Tibial nerve (tissue), 3 donors: ENCODE data around the gene CXADR.

Experiments
- POLR2A ChIP-seq, 2 donors: fragments of 450-650 bp; IDR thresholded peaks; one replicate each; pipeline ENCODE4 v1.6.1; 2017; ENCODE audit warnings: antibody characterized with exemption in 2 of 2, mild to moderate bottlenecking in 2 of 2, moderate library complexity in 2 of 2
- TF ChIP-seq, protein P1 (sequence below), 5 experiments: fragments of 200-600 bp in 3 of 5; fragments of 450-650 bp in 2 of 5; sonication (generic) in 3 of 5; IDR thresholded peaks; one replicate each; pipeline ENCODE4 v1.5.1; 2016 to 2019; ENCODE audit warnings: antibody characterized with exemption in 5 of 5, mild to moderate bottlenecking in 3 of 5, moderate library complexity in 2 of 5

DNA sequence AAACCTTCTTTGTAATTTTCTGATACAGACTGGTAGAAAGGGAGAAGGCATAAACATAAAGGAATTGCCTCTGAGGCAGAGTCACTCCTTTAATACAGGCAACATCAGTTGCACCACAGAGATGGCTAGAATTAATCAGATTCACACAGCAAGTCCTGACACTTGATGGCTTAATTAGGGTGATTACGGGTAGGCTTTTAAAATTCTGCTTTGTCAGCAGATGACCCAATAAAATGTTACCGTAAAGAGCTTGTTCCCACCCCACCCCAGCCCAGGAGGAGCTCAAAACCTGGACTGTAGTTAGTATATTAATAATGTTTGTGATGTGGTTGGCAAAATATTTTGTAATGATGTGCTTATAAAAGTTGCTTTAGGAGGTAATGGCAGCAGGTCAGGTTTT lies 109.2 kb downstream of the CXADR start:
- TF ChIP-seq POLR2A (IDR thresholded peaks at IDR 0.05): no peak
- TF ChIP-seq, protein P1, sequence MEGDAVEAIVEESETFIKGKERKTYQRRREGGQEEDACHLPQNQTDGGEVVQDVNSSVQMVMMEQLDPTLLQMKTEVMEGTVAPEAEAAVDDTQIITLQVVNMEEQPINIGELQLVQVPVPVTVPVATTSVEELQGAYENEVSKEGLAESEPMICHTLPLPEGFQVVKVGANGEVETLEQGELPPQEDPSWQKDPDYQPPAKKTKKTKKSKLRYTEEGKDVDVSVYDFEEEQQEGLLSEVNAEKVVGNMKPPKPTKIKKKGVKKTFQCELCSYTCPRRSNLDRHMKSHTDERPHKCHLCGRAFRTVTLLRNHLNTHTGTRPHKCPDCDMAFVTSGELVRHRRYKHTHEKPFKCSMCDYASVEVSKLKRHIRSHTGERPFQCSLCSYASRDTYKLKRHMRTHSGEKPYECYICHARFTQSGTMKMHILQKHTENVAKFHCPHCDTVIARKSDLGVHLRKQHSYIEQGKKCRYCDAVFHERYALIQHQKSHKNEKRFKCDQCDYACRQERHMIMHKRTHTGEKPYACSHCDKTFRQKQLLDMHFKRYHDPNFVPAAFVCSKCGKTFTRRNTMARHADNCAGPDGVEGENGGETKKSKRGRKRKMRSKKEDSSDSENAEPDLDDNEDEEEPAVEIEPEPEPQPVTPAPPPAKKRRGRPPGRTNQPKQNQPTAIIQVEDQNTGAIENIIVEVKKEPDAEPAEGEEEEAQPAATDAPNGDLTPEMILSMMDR (IDR thresholded peaks at IDR 0.05): no peak
